AG04449 (cell line): ENCODE data around the gene OLA1.

Experiments
- CTCF ChIA-PET: fragments of 350-600 bp; formaldehyde crosslinking; extraction: SDS; loops from one replicate; lab custom pipeline; 2021; ENCODE audit warnings: antibody characterized with exemption; lab: Yijun Ruan, JAX
- POLR2A ChIA-PET: fragments of 400-600, 350-600 bp; formaldehyde crosslinking; extraction: SDS; loops from one replicate; lab custom pipeline; 2020; ENCODE audit warnings: antibody characterized with exemption, inconsistent platforms; lab: Yijun Ruan, JAX
- DNase-seq: peaks from one replicate; pipeline ENCODE4 v3.0.0-alpha.2; 2010; ENCODE audit warnings: low read depth, low spot score
- H3K4me3 ChIP-seq: 2 replicates; pipeline ENCODE4 v1.5.1; 2011; ENCODE audit warnings: low read depth, mild to moderate bottlenecking, control low read depth, low read length
- TF ChIP-seq, protein P1 (sequence below): IDR thresholded peaks from one replicate; pipeline ENCODE4 v1.5.1; 2011; ENCODE audit warnings: mild to moderate bottlenecking, moderate library complexity, low read length, control low read depth, inconsistent platforms; ENCODE audit not compliant: insufficient read depth; ENCODE audit errors: missing control alignments

Gene OLA1

DNA sequence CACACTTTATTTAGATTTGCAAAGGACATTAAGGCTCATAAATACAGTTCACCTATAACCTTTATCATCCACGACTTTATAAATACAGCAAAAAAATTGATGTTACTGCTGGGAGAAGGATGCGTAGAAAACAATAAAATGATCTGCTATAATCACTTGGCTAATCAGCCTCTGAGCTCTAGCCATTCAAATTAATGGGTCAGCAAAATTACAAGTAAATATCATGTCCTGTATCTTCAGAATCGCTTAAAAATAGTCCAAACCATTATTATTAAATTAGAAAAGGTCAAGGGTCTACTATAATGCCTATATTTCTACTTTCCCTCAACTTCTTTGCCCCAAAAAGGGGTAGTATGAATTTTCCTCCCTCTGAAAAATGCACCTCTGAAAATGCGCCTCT, 40.3 kb downstream of the OLA1 start:
- DNase-seq, result no peak
- ChIA-PET CTCF (no interaction called here), POLR2A (no interaction called here)
- H3K4me3 ChIP-seq, result no peak overlapping the region
- TF ChIP-seq, protein P1, sequence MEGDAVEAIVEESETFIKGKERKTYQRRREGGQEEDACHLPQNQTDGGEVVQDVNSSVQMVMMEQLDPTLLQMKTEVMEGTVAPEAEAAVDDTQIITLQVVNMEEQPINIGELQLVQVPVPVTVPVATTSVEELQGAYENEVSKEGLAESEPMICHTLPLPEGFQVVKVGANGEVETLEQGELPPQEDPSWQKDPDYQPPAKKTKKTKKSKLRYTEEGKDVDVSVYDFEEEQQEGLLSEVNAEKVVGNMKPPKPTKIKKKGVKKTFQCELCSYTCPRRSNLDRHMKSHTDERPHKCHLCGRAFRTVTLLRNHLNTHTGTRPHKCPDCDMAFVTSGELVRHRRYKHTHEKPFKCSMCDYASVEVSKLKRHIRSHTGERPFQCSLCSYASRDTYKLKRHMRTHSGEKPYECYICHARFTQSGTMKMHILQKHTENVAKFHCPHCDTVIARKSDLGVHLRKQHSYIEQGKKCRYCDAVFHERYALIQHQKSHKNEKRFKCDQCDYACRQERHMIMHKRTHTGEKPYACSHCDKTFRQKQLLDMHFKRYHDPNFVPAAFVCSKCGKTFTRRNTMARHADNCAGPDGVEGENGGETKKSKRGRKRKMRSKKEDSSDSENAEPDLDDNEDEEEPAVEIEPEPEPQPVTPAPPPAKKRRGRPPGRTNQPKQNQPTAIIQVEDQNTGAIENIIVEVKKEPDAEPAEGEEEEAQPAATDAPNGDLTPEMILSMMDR, result no peak

DNA sequence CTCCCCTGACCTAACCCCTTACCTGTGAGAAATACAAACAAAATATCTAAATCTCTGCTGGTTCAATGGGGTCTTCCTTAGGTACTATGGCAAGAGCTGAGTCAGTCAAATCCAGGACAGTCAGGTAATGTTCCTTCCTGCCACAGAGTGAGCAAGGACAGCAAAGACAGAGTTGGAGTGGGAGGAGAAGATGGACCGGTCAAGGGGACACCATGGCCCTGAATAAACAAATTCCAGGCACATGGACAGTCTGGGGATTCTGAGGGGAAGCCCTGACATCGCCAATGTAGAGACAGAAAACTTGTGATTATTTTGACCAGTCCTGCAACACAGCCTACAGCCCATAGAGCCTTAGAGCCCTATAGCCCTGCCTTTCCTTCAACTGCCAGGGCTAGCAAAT, 42.8 kb downstream of the OLA1 start:
- TF ChIP-seq, protein P1, result no peak
- no peak for DNase-seq
- ChIA-PET POLR2A (no interaction called here), CTCF (no interaction called here)
- no peak overlapping the region for H3K4me3 ChIP-seq

DNA sequence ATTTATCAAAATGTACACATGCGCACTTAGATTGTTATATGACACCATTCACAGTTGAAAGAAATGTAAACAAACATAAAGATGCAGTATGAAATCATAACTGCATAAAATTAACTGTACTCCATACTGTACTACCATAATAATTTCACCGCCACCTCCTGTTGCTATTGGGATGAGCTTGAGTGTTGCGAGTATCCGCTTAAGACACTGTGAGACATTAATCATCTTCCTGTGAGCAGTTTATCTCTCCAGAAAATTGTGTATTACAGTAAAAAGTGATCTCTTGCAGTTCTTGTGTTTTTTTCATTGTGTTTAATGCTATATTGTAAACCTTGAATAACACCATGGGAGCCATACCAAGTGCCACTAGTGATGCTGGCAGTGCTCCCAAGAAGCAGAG, 46.1 kb downstream of the OLA1 start:
- ChIA-PET CTCF (no interaction called here), POLR2A (no interaction called here)

DNA sequence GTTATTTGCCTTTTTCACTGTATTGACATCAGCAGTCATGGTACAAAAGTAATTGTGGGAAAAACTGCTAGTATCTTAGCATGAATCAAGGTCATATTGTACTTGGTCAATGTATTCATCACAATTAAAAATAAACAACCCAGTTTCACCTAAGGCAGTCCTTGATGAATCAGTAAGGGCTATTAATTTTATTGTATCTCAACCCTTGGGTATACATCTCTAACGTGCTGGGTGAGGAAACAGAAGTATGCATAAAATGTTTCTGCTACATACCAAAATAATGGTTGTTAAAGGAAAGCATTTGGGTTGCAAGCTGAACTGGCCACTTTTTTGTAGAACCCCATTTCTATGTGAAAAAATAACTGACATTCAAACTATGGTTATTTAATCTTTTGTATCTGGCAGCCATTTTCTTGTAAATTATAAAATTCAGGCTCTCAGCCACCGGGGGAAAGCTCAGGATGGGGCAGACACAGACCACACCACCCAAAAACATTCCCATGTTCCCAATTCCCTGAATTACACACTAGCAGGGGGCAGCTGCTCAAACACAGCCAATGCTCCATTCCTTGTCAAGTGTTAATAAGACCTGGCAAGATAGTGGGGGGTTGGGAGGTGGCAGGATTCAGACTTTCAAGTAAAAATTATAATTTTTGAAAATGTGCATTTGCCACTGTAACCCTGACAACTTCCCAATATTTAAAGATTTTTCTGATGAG, 49.3 kb downstream of the OLA1 start:
- CTCF ChIA-PET, result no interaction called here
- H3K4me3 ChIP-seq, result no peak overlapping the region
- POLR2A ChIA-PET, result no interaction called here
- DNase-seq, result peak; percentile 38
- TF ChIP-seq, protein P1, result no peak

More for the DNA sequence above, 46.1 kb downstream of the OLA1 start:
- H3K4me3 ChIP-seq, result no peak overlapping the region
- TF ChIP-seq, protein P1, result no peak
- no peak for DNase-seq

DNA sequence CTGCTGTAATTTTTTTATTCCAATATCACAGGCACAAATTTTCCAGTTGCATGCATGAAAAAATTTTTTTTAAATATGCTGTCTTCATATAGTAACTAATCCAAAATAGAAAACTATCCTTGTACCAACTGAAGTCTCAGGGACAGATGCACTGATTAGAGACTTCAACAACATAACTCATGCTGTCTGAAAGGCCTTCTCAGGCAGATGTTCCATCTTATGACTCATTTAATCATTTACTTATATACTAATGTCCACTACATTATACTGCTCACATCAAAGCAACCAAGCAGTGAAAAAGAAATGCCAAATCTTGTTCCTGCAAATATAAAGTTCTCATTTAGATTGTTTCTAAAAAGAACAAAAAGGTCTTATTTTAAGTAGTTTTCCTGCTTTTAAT, 53.1 kb downstream of the OLA1 start:
- ChIA-PET CTCF (no interaction called here), POLR2A (no interaction called here)
- TF ChIP-seq, protein P1, result no peak

DNA sequence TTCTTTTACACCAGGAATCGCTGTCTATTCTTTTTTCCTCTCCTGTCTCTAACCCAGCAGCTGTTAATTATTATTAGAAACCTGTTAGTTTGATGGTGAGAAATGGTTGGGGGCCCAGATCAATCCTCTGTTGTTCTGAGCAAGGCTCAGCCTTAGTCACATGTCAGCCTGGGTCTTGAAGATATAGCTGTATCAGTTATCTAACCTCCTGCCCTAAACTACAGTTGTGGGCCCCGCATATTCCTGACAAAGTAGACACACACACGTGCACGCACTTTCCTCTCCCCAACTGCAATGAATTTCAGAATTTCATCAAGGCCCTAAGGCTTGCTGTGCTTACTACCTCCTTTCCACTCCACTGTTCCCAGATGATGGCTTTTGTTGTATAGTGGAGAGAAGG, 54.6 kb downstream of the OLA1 start:
- ChIA-PET POLR2A (no interaction called here), CTCF (interaction anchor here (1.4 kb wide), 1 partner anchor 10 kb away, joined by 4 read pairs; no protein-coding TSS in a partner anchor)
- TF ChIP-seq, protein P1, result no peak
- H3K4me3 ChIP-seq, result no peak overlapping the region
- no peak for DNase-seq

More for the DNA sequence above, 53.1 kb downstream of the OLA1 start:
- no peak overlapping the region for H3K4me3 ChIP-seq
- no peak for DNase-seq
